GM23338 (cell line): ENCODE data around the gene AFF2.

Experiments used
- CREB1 ChIP-seq: fragments of 250-450 bp; sonication (Bioruptor Pico); IDR thresholded peaks from 2 replicates; pipeline ENCODE4 v1.5.0; 2020; ENCODE audit warnings: low read depth, mild to moderate bottlenecking, moderate library complexity
- EZH2 ChIP-seq: fragments of 200-600 bp; sonication (generic); IDR thresholded peaks from one replicate; pipeline ENCODE4 v1.8.0; 2017; ENCODE audit warnings: antibody characterized with exemption, mild to moderate bottlenecking, low read depth; ENCODE audit not compliant: unreplicated experiment
- EZH2phosphoT487 ChIP-seq: fragments of 200-600 bp; sonication (generic); IDR thresholded peaks from one replicate; pipeline ENCODE4 v1.8.1; 2018; ENCODE audit warnings: antibody characterized with exemption; ENCODE audit not compliant: unreplicated experiment
- JUNB ChIP-seq: IDR thresholded peaks from one replicate; pipeline ENCODE4 v1.6.1; 2016; ENCODE audit warnings: antibody characterized with exemption; ENCODE audit not compliant: unreplicated experiment
- NANOG ChIP-seq: IDR thresholded peaks from 2 replicates; pipeline ENCODE4 v1.6.1; 2016; ENCODE audit warnings: antibody characterized with exemption, borderline replicate concordance
- POLR2AphosphoS5 ChIP-seq: IDR thresholded peaks from 2 replicates; pipeline ENCODE4 v1.6.1; 2016; ENCODE audit warnings: antibody characterized with exemption, low read depth
- STAT1 ChIP-seq: IDR thresholded peaks from one replicate; pipeline ENCODE4 v1.6.1; 2016; ENCODE audit warnings: antibody characterized with exemption; ENCODE audit not compliant: unreplicated experiment
- ZNF114 ChIP-seq: fragments of 250-450 bp; sonication (Bioruptor Pico); IDR thresholded peaks from 2 replicates; pipeline ENCODE4 v1.5.0; 2020; ENCODE audit warnings: mild to moderate bottlenecking, moderate library complexity
- ZNF331 ChIP-seq: fragments of 250-450 bp; sonication (Bioruptor Pico); IDR thresholded peaks from 2 replicates; pipeline ENCODE4 v1.5.0; 2020; ENCODE audit warnings: low read depth, mild to moderate bottlenecking, moderate library complexity
- TF ChIP-seq, protein P1 (sequence below), 2 experiments: fragments of 200-600 bp in 1 of 2; sonication (generic) in 1 of 2; conservative IDR thresholded peaks; 2 replicates each; pipeline versions ENCODE4 v1.5.1 to v1.6.1; 2016 to 2017; ENCODE audit warnings: antibody characterized with exemption in 2 of 2, low read depth in 2 of 2, mild to moderate bottlenecking in 2 of 2, moderate library complexity in 1 of 2
- TF ChIP-seq, protein P2 (sequence below): IDR thresholded peaks from one replicate; pipeline ENCODE4 v1.6.1; 2018; ENCODE audit warnings: antibody characterized with exemption; ENCODE audit not compliant: unreplicated experiment
- TF ChIP-seq, protein P3 (sequence below): IDR thresholded peaks from 2 replicates; pipeline ENCODE4 v1.6.1; 2016; ENCODE audit warnings: antibody characterized with exemption

DNA sequence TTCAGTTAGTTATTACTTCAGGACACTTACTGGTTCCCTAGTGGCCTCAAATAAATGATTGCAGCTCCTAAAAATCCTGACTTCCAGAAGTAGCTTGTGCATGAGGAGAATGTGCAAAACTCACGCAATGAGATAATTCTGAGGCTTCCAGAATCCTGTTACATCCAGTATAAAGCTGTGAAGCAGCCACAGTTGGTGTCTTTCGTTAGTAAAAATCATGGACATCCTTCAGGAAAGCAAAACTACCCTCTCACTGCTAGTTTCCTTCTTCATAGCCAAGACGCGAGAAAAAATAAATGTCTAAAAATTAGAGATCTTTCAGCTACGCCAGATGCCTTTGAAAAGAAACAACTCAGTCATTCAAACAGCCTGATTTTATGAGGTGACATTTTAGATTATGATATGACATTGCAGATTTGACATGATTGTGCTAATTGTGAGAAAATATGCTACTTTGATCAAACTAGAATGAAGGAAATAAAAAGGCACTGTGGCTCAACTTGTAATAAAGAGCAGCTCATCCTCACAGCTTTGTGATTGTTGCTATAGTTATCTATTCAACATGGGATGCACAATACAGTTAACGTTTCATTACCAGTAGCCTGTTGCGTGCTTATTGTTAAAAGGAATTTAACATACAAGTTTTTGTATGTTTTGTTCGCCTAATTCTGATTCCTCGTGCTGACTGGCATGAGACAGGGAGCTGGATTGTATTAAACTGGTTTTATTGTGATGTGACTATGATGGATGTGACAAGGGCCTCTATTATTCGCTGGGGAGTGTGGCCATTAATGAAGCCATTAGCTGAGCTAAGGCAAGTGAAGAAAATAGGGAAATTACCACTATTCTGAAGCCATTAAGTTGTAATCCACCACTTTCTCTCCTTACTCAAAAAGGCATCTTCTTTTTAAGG is 40.5 kb downstream of the AFF2 start:
- TF ChIP-seq, protein P1, sequence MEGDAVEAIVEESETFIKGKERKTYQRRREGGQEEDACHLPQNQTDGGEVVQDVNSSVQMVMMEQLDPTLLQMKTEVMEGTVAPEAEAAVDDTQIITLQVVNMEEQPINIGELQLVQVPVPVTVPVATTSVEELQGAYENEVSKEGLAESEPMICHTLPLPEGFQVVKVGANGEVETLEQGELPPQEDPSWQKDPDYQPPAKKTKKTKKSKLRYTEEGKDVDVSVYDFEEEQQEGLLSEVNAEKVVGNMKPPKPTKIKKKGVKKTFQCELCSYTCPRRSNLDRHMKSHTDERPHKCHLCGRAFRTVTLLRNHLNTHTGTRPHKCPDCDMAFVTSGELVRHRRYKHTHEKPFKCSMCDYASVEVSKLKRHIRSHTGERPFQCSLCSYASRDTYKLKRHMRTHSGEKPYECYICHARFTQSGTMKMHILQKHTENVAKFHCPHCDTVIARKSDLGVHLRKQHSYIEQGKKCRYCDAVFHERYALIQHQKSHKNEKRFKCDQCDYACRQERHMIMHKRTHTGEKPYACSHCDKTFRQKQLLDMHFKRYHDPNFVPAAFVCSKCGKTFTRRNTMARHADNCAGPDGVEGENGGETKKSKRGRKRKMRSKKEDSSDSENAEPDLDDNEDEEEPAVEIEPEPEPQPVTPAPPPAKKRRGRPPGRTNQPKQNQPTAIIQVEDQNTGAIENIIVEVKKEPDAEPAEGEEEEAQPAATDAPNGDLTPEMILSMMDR (conservative IDR thresholded peaks at IDR 0.05; ENCODE audit: low read depth in 2 of 2), result no peak
- TF ChIP-seq EZH2phosphoT487 (no peak), ZNF331 (CRISPR knock-in tag) (no peak), POLR2AphosphoS5 (no peak), ZNF114 (no peak), EZH2 (no peak), JUNB (no peak), CREB1 (CRISPR knock-in tag) (no peak), NANOG (no peak), STAT1 (no peak)
- TF ChIP-seq, protein P2, sequence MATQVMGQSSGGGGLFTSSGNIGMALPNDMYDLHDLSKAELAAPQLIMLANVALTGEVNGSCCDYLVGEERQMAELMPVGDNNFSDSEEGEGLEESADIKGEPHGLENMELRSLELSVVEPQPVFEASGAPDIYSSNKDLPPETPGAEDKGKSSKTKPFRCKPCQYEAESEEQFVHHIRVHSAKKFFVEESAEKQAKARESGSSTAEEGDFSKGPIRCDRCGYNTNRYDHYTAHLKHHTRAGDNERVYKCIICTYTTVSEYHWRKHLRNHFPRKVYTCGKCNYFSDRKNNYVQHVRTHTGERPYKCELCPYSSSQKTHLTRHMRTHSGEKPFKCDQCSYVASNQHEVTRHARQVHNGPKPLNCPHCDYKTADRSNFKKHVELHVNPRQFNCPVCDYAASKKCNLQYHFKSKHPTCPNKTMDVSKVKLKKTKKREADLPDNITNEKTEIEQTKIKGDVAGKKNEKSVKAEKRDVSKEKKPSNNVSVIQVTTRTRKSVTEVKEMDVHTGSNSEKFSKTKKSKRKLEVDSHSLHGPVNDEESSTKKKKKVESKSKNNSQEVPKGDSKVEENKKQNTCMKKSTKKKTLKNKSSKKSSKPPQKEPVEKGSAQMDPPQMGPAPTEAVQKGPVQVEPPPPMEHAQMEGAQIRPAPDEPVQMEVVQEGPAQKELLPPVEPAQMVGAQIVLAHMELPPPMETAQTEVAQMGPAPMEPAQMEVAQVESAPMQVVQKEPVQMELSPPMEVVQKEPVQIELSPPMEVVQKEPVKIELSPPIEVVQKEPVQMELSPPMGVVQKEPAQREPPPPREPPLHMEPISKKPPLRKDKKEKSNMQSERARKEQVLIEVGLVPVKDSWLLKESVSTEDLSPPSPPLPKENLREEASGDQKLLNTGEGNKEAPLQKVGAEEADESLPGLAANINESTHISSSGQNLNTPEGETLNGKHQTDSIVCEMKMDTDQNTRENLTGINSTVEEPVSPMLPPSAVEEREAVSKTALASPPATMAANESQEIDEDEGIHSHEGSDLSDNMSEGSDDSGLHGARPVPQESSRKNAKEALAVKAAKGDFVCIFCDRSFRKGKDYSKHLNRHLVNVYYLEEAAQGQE, result no peak
- TF ChIP-seq, protein P3, sequence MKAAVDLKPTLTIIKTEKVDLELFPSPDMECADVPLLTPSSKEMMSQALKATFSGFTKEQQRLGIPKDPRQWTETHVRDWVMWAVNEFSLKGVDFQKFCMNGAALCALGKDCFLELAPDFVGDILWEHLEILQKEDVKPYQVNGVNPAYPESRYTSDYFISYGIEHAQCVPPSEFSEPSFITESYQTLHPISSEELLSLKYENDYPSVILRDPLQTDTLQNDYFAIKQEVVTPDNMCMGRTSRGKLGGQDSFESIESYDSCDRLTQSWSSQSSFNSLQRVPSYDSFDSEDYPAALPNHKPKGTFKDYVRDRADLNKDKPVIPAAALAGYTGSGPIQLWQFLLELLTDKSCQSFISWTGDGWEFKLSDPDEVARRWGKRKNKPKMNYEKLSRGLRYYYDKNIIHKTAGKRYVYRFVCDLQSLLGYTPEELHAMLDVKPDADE, result no peak
